Left lung (tissue), 10 donors: ENCODE data around the gene CARD14. TPM values are rescaled to one million over a fixed set of nuclear protein-coding genes. Genes with fewer than 3 reads are reported as not detected.
"Not testable (repeated sequence)": the region's sequence is repeated elsewhere in the genome, so short reads cannot be mapped to it uniquely, and the experiment has no call there.

Experiments
- ATAC-seq: fragments of 200-7000 bp; cut with Tn5 transposase; one replicate; pipeline ENCODE4 v1.9.1; 2020; ENCODE audit warnings: moderate library complexity
- DNase-seq, 4 donors: peaks; one replicate each; pipeline ENCODE4 v3.0.0-alpha.2; 2013 to 2020
- H3K27ac ChIP-seq, 2 donors: fragments of 200-600 bp; sonication (generic) in 1 of 2; one replicate each; pipeline versions ENCODE4 v1.5.0 to v1.8.0; 2020 to 2021
- H3K27me3 ChIP-seq, 2 donors: fragments of 200-600 bp; sonication (generic) in 1 of 2; one replicate each; pipeline versions ENCODE4 v1.5.0 to v1.8.0; 2020 to 2021
- H3K36me3 ChIP-seq, 2 donors: fragments of 200-600 bp; sonication (generic) in 1 of 2; one replicate each; pipeline versions ENCODE4 v1.5.0 to v1.8.0; 2020 to 2021
- H3K4me1 ChIP-seq, 2 donors: fragments of 200-600 bp; one replicate each; pipeline ENCODE4 v1.8.0; 2021
- H3K4me3 ChIP-seq, 2 donors: fragments of 200-600 bp; sonication (generic) in 1 of 2; one replicate each; pipeline versions ENCODE4 v1.5.0 to v1.8.0; 2020 to 2021; ENCODE audit warnings: mild to moderate bottlenecking in 1 of 2
- H3K9me3 ChIP-seq, 2 donors: fragments of 200-600 bp; sonication (generic) in 1 of 2; one replicate each; pipeline versions ENCODE4 v1.5.0 to v1.8.0; 2020 to 2021
- intact Hi-C, 2 donors: fragments of 100-400 bp; cut with DNase I; formaldehyde crosslinking; loops; one replicate each; pipeline versions ENCODE4 v1.11.2 to v1.14.2; 2022
- polyA plus RNA-seq, 6 donors: library from polyadenylated mRNA; unstranded; fragments of 120-200 nt; gene quantifications; one replicate each; pipeline ENCODE4 v1.2.1, GENCODE V29; 2013; ENCODE audit not compliant: insufficient read length in 6 of 6
- total RNA-seq, 2 donors: library from RNA; stranded (reverse); fragmentation: NEBNext Ultra II Directional; extraction: Animal tissue kit (Norgen Biotek cat#: 25700); gene quantifications; one replicate each; pipeline ENCODE4 v1.2.1, GENCODE V29; 2021
- TF ChIP-seq, protein P1 (sequence below), 2 donors: fragments of 200-600 bp; sonication (generic) in 1 of 2; IDR thresholded peaks; one replicate each; pipeline versions ENCODE4 v1.5.0 to v1.8.0; 2021; ENCODE audit warnings: antibody characterized with exemption in 2 of 2
- donor health status: DM: no; HTN: yes; CAD: no.
- donor health status: DM: no; HTN: no; CAD: no.

CARD14 gene
- total and polyA plus RNA-seq, 8 donors = 0.41 to 3.2 (median 1.8) TPM

DNA sequence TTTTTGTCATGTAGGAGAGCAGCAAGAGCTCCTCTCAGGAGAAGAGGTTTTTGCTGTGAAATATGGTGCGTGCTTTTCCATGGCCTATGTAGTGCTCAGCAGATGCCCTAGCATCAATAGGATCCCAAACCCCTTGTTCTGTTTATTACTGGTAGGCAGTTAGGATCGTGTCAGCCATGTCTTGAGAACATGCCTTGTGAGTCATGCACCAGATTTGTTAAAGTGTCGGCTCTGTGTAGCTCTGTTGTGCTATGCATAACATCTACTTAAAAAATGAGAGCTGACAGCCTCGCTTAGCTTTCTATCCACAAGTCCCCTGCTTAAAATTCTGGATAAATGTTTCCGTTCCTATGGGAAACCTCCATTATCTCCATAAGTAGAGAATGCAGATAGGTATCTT is 18.5 kb upstream of the CARD14 start:
- Histone ChIP-seq H3K4me3 (no peak overlapping the region), H3K36me3 (no peaks in the 10 kb centered on the region), H3K27ac (peak overlapping the region; percentile 7 to 72), H3K27me3 (no peaks in the 10 kb centered on the region), H3K4me1 (peaks cover 0 to 35% of the 10 kb centered on the region in 2 donors), H3K9me3 (peaks cover 0 to 14% of the 10 kb centered on the region in 2 donors)
- intact Hi-C loops = no loop called here
- ATAC-seq (no peak), DNase-seq (no peak)
- TF ChIP-seq, protein P1, sequence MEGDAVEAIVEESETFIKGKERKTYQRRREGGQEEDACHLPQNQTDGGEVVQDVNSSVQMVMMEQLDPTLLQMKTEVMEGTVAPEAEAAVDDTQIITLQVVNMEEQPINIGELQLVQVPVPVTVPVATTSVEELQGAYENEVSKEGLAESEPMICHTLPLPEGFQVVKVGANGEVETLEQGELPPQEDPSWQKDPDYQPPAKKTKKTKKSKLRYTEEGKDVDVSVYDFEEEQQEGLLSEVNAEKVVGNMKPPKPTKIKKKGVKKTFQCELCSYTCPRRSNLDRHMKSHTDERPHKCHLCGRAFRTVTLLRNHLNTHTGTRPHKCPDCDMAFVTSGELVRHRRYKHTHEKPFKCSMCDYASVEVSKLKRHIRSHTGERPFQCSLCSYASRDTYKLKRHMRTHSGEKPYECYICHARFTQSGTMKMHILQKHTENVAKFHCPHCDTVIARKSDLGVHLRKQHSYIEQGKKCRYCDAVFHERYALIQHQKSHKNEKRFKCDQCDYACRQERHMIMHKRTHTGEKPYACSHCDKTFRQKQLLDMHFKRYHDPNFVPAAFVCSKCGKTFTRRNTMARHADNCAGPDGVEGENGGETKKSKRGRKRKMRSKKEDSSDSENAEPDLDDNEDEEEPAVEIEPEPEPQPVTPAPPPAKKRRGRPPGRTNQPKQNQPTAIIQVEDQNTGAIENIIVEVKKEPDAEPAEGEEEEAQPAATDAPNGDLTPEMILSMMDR (IDR thresholded peaks at IDR 0.05) = no peak

DNA sequence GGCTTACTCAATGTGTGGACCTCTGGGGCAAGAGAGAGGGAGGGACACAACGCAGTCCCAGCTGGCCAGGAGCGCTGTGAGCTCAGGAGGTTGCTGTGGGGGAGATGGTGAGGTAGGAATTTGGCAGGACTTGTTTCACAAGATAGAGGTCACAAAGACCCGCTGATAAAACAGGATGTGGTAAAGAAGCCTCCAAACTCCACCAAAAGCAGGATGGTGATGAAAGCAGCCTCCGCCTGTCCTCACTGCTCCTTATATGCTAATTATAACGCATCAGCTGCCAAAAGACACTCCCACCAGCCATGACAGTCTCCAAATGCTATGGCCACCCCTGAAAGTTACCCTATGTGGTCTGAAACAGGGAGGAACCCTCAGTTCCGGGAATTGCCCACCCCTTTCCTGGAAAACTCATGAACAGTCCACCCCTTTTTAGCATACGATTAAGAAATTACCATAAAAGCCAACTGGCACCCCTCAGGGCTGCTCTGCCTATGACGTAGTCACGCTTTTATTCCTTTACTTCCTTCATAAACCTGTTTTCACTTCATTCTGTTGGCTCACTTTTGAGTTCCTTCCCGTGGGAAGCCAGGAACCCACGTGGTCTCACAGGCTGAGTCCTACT is 17.6 kb upstream of the CARD14 start:
- intact Hi-C loops = no loop called here
- Histone ChIP-seq H3K27me3 (no peaks in the 10 kb centered on the region), H3K9me3 (peaks cover 0 to 17% of the 10 kb centered on the region in 2 donors), H3K4me1 (peaks cover 0 to 35% of the 10 kb centered on the region in 2 donors), H3K4me3 (no peak overlapping the region), H3K36me3 (no peaks in the 10 kb centered on the region), H3K27ac (peak overlapping the region in 1 of 2 donors; percentile 72)
- ATAC-seq = no peak
- TF ChIP-seq, protein P1 (IDR thresholded peaks at IDR 0.05) = no peak
- DNase-seq = no peak

DNA sequence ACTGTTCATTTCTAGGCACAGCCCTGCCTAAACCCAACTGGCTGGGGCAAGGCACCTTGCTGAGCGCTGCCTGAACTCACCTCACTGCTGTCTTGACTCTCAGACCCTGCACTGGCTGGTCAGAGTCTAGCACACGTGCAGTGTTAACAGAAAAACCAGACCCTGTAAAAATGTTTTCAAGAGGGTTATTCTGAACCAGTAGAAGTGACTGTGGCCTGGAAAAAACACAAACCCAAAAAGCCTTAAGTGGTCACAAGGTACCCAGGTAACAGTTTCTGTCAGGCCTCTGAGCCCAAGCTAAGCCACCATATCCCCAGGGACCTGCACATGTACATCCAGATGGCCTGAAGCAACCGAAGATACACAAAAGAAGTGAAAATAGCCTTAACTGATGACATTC is 16.8 kb upstream of the CARD14 start:
- H3K9me3 ChIP-seq = peaks cover 0 to 17% of the 10 kb centered on the region in 2 donors
- intact Hi-C loops = no loop called here
- peaks cover 0 to 33% of the 10 kb centered on the region in 2 donors for H3K4me1 ChIP-seq
- H3K27me3 ChIP-seq = no peaks in the 10 kb centered on the region
- no peak overlapping the region for H3K4me3 ChIP-seq
- TF ChIP-seq, protein P1 (IDR thresholded peaks at IDR 0.05) = no peak
- H3K36me3 ChIP-seq = no peaks in the 10 kb centered on the region
- ATAC-seq = no peak
- DNase-seq = no peak
- peak overlapping the region in 1 of 2 donors; percentile 72 for H3K27ac ChIP-seq

DNA sequence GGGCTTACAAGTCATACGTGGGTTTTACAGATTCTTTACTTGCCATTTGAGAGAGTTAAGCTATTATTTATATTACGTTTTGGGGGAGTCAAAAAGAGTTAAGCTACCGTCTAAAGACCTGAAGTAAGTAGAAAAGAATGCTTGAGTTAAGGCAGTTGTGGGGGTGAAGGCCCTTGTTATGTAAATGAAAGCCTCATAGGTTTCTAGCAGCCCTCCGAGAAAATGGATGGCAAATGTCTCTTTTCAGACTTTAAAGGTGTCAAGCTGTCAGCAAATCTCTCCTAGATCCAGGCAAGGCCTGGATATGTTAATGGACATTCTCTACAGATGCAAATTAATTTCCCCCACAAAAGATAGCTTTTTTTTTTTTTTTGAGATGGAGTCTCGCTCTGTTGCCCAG is 15.7 kb upstream of the CARD14 start:
- DNase-seq (no peak), ATAC-seq (no peak)
- intact Hi-C loops = no loop called here
- H3K4me1 ChIP-seq = peaks cover 0 to 21% of the 10 kb centered on the region in 2 donors
- H3K9me3 ChIP-seq = peaks cover 0 to 17% of the 10 kb centered on the region in 2 donors
- no peak overlapping the region for H3K4me3 ChIP-seq
- no peaks in the 10 kb centered on the region for H3K27me3 ChIP-seq
- TF ChIP-seq, protein P1 (IDR thresholded peaks at IDR 0.05) = no peak
- no peaks in the 10 kb centered on the region for H3K36me3 ChIP-seq
- no peak overlapping the region for H3K27ac ChIP-seq

DNA sequence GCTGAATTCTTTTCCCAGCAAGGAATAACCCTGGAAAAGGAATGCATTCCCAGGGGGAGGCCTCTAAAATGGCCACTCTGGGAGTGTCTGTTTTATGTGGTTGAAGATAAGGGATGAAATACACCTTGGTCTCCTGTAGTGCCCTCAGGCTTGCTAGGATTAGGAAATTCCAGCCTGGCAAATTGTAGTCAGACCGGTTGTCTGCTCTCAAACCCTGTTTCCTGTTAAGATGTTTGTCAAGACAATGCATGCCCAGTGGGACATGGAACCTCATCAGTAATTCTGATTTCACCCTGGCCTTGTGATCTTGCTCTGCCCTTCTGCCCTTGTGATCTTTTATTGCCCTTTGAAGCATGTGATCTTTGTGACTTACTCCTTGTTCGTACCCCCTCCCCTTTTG is 14.2 kb upstream of the CARD14 start:
- ATAC-seq, H3K4me3 ChIP-seq, DNase-seq, intact Hi-C loops, H3K27me3 ChIP-seq, H3K27ac ChIP-seq, H3K36me3 ChIP-seq: not testable (repeated sequence)
- Histone ChIP-seq H3K4me1 (peaks cover 0 to 19% of the 10 kb centered on the region in 2 donors), H3K9me3 (peaks cover 0 to 17% of the 10 kb centered on the region in 2 donors)

DNA sequence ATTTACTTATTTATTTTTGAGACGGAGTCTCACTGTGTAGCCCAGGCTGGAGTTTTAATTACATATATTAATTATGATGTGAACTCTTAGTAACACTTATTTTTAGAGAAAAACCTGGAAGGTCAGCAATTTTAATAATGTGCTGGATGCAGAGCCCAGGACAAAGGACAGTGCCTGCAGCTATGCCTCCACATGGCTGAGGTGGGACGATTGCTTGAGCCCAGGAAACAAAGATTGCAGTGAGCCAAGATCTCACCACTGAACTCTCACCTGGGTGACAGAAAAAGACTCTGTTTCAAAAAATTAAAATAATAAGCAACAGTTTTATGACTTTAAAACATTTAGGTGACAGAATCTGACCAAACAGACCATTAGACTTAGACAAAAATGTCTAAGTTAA is 11.0 kb upstream of the CARD14 start:
- TF ChIP-seq, protein P1 (IDR thresholded peaks at IDR 0.05) = no peak
- peaks cover 0 to 17% of the 10 kb centered on the region in 2 donors for H3K9me3 ChIP-seq
- intact Hi-C loops = no loop called here
- H3K27me3 ChIP-seq = peaks cover 0 to 6% of the 10 kb centered on the region in 2 donors
- no peak for ATAC-seq
- H3K4me3 ChIP-seq = no peak overlapping the region
- no peaks in the 10 kb centered on the region for H3K36me3 ChIP-seq
- no peaks in the 10 kb centered on the region for H3K4me1 ChIP-seq
- no peak overlapping the region for H3K27ac ChIP-seq
- DNase-seq = no peak
